Hepatocyte (in vitro differentiated cells): ENCODE data around the gene COX8A. TPM values are rescaled to one million over a fixed set of nuclear protein-coding genes. Genes with fewer than 3 reads are reported as not detected.

Experiments used
- DNase-seq: peaks from one replicate; pipeline ENCODE4 v3.0.0-alpha.2; 2016; ENCODE audit warnings: low spot score
- H2AFZ ChIP-seq: fragments of 200-600 bp; sonication (generic); 2 replicates; pipeline ENCODE4 v1.6.0; 2016; ENCODE audit warnings: antibody characterized with exemption, mild to moderate bottlenecking
- H3K27ac ChIP-seq: fragments of 200-600 bp; sonication (generic); 2 replicates; pipeline ENCODE4 v1.5.1; 2016; ENCODE audit warnings: mild to moderate bottlenecking
- H3K27me3 ChIP-seq: fragments of 200-600 bp; sonication (generic); 2 replicates; pipeline ENCODE4 v1.6.1; 2016
- H3K36me3 ChIP-seq: fragments of 200-600 bp; sonication (generic); replicated peaks from 2 replicates; pipeline ENCODE4 v1.5.1; 2016; ENCODE audit warnings: low read depth; ENCODE audit not compliant: insufficient read depth
- H3K4me1 ChIP-seq: fragments of 200-600 bp; sonication (generic); 2 replicates; pipeline ENCODE4 v1.5.1; 2016; ENCODE audit warnings: mild to moderate bottlenecking, moderate library complexity; ENCODE audit not compliant: insufficient read depth
- H3K4me2 ChIP-seq: fragments of 200-600 bp; sonication (generic); 2 replicates; pipeline ENCODE4 v1.6.0; 2016
- H3K4me3 ChIP-seq: fragments of 200-600 bp; sonication (generic); 2 replicates; pipeline ENCODE4 v1.5.1; 2016; ENCODE audit warnings: mild to moderate bottlenecking
- H3K79me2 ChIP-seq: fragments of 200-600 bp; sonication (generic); 2 replicates; pipeline ENCODE4 v1.6.0; 2017; ENCODE audit warnings: mild to moderate bottlenecking
- H3K9me2 ChIP-seq: fragments of 200-600 bp; sonication (generic); replicated peaks from 2 replicates; pipeline ENCODE4 v1.6.0; 2017; ENCODE audit warnings: mild to moderate bottlenecking; ENCODE audit not compliant: insufficient read depth
- H3K9me3 ChIP-seq: fragments of 200-600 bp; sonication (generic); 2 replicates; pipeline ENCODE4 v1.5.1; 2016; ENCODE audit warnings: low read depth, mild to moderate bottlenecking
- H4K20me1 ChIP-seq: fragments of 200-600 bp; sonication (generic); 2 replicates; pipeline ENCODE4 v1.6.0; 2016; ENCODE audit warnings: mild to moderate bottlenecking; ENCODE audit not compliant: insufficient read depth, poor library complexity, severe bottlenecking
- CTCF ChIP-seq: fragments of 200-600 bp; sonication (generic); IDR thresholded peaks from 2 replicates; pipeline ENCODE4 v1.5.1; 2016; ENCODE audit warnings: antibody characterized with exemption, mild to moderate bottlenecking; ENCODE audit not compliant: poor library complexity
- EZH2 ChIP-seq: fragments of 200-600 bp; sonication (generic); IDR thresholded peaks from 2 replicates; pipeline ENCODE4 v1.6.1; 2016; ENCODE audit warnings: antibody characterized with exemption, mild to moderate bottlenecking, borderline replicate concordance
- EZH2phosphoT487 ChIP-seq: fragments of 200-600 bp; sonication (generic); IDR thresholded peaks from one replicate; pipeline ENCODE4 v1.6.1; 2018; ENCODE audit warnings: antibody characterized with exemption, mild to moderate bottlenecking, low read depth, moderate library complexity; ENCODE audit not compliant: unreplicated experiment, severe bottlenecking
- WGBS: methylation state at CpG from one replicate; pipeline ENCODE4 v1.1.6; 2016; ENCODE audit warnings: low lambda C conversion rate; ENCODE audit errors: missing lambda C conversion rate; 5-methylcytosine and 5-hydroxymethylcytosine counted together
- polyA plus RNA-seq: library from polyadenylated mRNA; unstranded; fragments of >200 nt; fragmentation: Nextera tagmentation; extraction: Ambion mirVana; gene quantifications from 2 replicates; pipeline ENCODE4 v1.2.1, GENCODE V29; 2016
- total RNA-seq: library from RNA; depleted of rRNA; stranded (reverse); fragments of >200 nt; gene quantifications from 2 replicates; pipeline ENCODE4 v1.2.3, GENCODE V29; 2014

Gene COX8A
- total and polyA plus RNA-seq, 2 experiments from 2014 or later: 430 to 463 TPM

- H3K4me1 ChIP-seq: peaks cover 22% of the 10 kb centered on the region
Measured at GRCh38 chr11:64008283-64008913, 34.0 kb downstream of the COX8A start.

GRCh38 chr11:64008914-64009633 is 34.7 kb downstream of the COX8A start:
- Histone ChIP-seq H3K9me2 (no peaks in the 10 kb centered on the region), H3K4me3 (no peak overlapping the region), H4K20me1 (no peaks in the 10 kb centered on the region), H3K79me2 (no peaks in the 10 kb centered on the region), H2AFZ (no peak overlapping the region), H3K4me1 (peaks cover 22% of the 10 kb centered on the region), H3K4me2 (no peak overlapping the region), H3K27ac (no peak overlapping the region), H3K9me3 (no peaks in the 10 kb centered on the region), H3K27me3 (peaks cover 4% of the 10 kb centered on the region), H3K36me3 (no peaks in the 10 kb centered on the region)
- TF ChIP-seq EZH2phosphoT487: no peak
- TF ChIP-seq CTCF: no peak
- TF ChIP-seq EZH2: no peak
- WGBS: 44% methylated on average over 18 of the region's 18 CpGs
- no peak for DNase-seq

More at GRCh38 chr11:64008283-64008913, 34.0 kb downstream of the COX8A start:
- no peak overlapping the region for H3K27ac ChIP-seq
- H2AFZ ChIP-seq: no peak overlapping the region
- H3K36me3 ChIP-seq: no peaks in the 10 kb centered on the region
- 87% methylated on average over 17 of the region's 26 CpGs for WGBS
- no peaks in the 10 kb centered on the region for H3K9me3 ChIP-seq
- TF ChIP-seq EZH2: no peak
- no peak for TF ChIP-seq CTCF
- TF ChIP-seq EZH2phosphoT487: no peak
- no peaks in the 10 kb centered on the region for H3K79me2 ChIP-seq
- H4K20me1 ChIP-seq: no peaks in the 10 kb centered on the region
- no peak overlapping the region for H3K4me3 ChIP-seq
- no peaks in the 10 kb centered on the region for H3K9me2 ChIP-seq
- peak overlapping the region; percentile 81 for H3K4me2 ChIP-seq
- peaks cover 4% of the 10 kb centered on the region for H3K27me3 ChIP-seq
- DNase-seq: no peak

- Histone ChIP-seq H3K9me2 (no peaks in the 10 kb centered on the region), H2AFZ (no peak overlapping the region), H3K9me3 (no peaks in the 10 kb centered on the region), H3K27me3 (peaks cover 4% of the 10 kb centered on the region), H4K20me1 (no peaks in the 10 kb centered on the region), H3K4me1 (peaks cover 22% of the 10 kb centered on the region), H3K79me2 (no peaks in the 10 kb centered on the region), H3K36me3 (no peaks in the 10 kb centered on the region), H3K4me2 (no peak overlapping the region), H3K4me3 (no peak overlapping the region), H3K27ac (no peak overlapping the region)
- TF ChIP-seq EZH2phosphoT487 (no peak), CTCF (no peak), EZH2 (no peak)
- no peak for DNase-seq
- 94% methylated on average over 7 of the region's 8 CpGs for WGBS
Measured at GRCh38 chr11:64009710-64010109, 35.3 kb downstream of the COX8A start.
